ENCODE measurements around the gene POLG.

- TF ChIP-seq POLR2A (IDR thresholded peaks at IDR 0.05), result no peak
- TF ChIP-seq, protein P1, sequence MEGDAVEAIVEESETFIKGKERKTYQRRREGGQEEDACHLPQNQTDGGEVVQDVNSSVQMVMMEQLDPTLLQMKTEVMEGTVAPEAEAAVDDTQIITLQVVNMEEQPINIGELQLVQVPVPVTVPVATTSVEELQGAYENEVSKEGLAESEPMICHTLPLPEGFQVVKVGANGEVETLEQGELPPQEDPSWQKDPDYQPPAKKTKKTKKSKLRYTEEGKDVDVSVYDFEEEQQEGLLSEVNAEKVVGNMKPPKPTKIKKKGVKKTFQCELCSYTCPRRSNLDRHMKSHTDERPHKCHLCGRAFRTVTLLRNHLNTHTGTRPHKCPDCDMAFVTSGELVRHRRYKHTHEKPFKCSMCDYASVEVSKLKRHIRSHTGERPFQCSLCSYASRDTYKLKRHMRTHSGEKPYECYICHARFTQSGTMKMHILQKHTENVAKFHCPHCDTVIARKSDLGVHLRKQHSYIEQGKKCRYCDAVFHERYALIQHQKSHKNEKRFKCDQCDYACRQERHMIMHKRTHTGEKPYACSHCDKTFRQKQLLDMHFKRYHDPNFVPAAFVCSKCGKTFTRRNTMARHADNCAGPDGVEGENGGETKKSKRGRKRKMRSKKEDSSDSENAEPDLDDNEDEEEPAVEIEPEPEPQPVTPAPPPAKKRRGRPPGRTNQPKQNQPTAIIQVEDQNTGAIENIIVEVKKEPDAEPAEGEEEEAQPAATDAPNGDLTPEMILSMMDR (IDR thresholded peaks at IDR 0.05), result no peak
Observed at GRCh38 chr15:89379251-89379695, 44.6 kb upstream of the POLG start.
